COLO668 (cell line): Measurements from ENCODE around the gene LEMD2.

Source experiments
- DNase-seq: peaks from one replicate; lab custom pipeline; 2025; ENCODE audit not compliant: unreplicated experiment; lab: John Stamatoyannopoulos, UW

The LEMD2 gene

GRCh38 chr6:33724102-33725023, 64.6 kb downstream of the LEMD2 start:
- DNase-seq: no peak

- no peak for DNase-seq
Measured at GRCh38 chr6:33723371-33724085, 65.4 kb downstream of the LEMD2 start.

- no peak for DNase-seq
Measured at GRCh38 chr6:33722103-33722623, 66.8 kb downstream of the LEMD2 start.

GRCh38 chr6:33721508-33721907, 67.4 kb downstream of the LEMD2 start:
- DNase-seq: no peak
